Common myeloid progenitor, CD34-positive (primary cell): ENCODE results near the gene GNG14.
A peak's percentile ranks its signal among the peaks of the same experiment; 100 is the strongest.
"Not testable (repeated sequence)": the region's sequence is repeated elsewhere in the genome, so short reads cannot be mapped to it uniquely, and the experiment has no call there.

ENCODE experiments used
- CTCF ChIA-PET: fragments of 350-600 bp; sonication (Branson Sonifier 250); formaldehyde crosslinking; loops from one replicate; lab custom pipeline; 2021; ENCODE audit warnings: antibody characterized with exemption; lab: Charles Lee
- POLR2A ChIA-PET: fragments of 350-600 bp; sonication (Branson Sonifier 250); formaldehyde crosslinking; loops from one replicate; lab custom pipeline; 2021; ENCODE audit warnings: antibody characterized with exemption; lab: Charles Lee
- DNase-seq, 3 donors: peaks; one replicate each; pipeline versions ENCODE4 v3.0.0 to v3.0.0-alpha.2; 2013
- H3K27ac ChIP-seq, 2 experiments: 1 replicate in 1 of 2; 2 replicates in 1 of 2; pipeline ENCODE4 v1.7.0; 2013; ENCODE audit warnings: inconsistent platforms in 2 of 2, low read length in 2 of 2, mild to moderate bottlenecking in 2 of 2, low read depth in 1 of 2, moderate library complexity in 1 of 2; ENCODE audit not compliant: severe bottlenecking in 2 of 2, insufficient read depth in 1 of 2, poor library complexity in 1 of 2
- H3K27me3 ChIP-seq, 5 experiments: replicated peaks in 2 of 5; 1 replicate in 3 of 5; 2 replicates in 2 of 5; pipeline versions ENCODE4 v1.6.1 to v1.7.0; 2013; ENCODE audit warnings: low read length in 4 of 5, mild to moderate bottlenecking in 2 of 5, moderate library complexity in 2 of 5, inconsistent platforms in 1 of 5; ENCODE audit not compliant: insufficient read depth in 5 of 5, control insufficient read depth in 4 of 5
- H3K36me3 ChIP-seq, 4 experiments: 1 replicate in 2 of 4; 2 replicates in 2 of 4; pipeline versions ENCODE4 v1.6.1 to v1.7.0; 2013; ENCODE audit warnings: low read length in 3 of 4, control low read depth in 1 of 4, mild to moderate bottlenecking in 1 of 4; ENCODE audit not compliant: control insufficient read depth in 4 of 4, insufficient read depth in 4 of 4
- H3K4me1 ChIP-seq, 4 experiments: 1 replicate in 3 of 4; 2 replicates in 1 of 4; pipeline versions ENCODE4 v1.6.1 to v1.7.1; 2013; ENCODE audit warnings: low read length in 3 of 4, mild to moderate bottlenecking in 3 of 4, control low read depth in 1 of 4, inconsistent platforms in 1 of 4, moderate library complexity in 1 of 4; ENCODE audit not compliant: control insufficient read depth in 4 of 4, insufficient read depth in 4 of 4; ENCODE audit errors: control extremely low read depth in 1 of 4
- H3K4me3 ChIP-seq, 7 experiments: 1 replicate in 4 of 7; 2 replicates in 3 of 7; pipeline versions ENCODE4 v1.5.1 to v1.7.0; 2013; ENCODE audit warnings: mild to moderate bottlenecking in 7 of 7, low read length in 6 of 7, moderate library complexity in 6 of 7, inconsistent platforms in 2 of 7, low read depth in 2 of 7, control low read depth in 1 of 7; ENCODE audit not compliant: insufficient read depth in 4 of 7, control insufficient read depth in 1 of 7; ENCODE audit errors: extremely low read depth in 1 of 7
- H3K9me3 ChIP-seq, 5 experiments: 1 replicate in 4 of 5; 2 replicates in 1 of 5; pipeline versions ENCODE4 v1.6.1 to v1.7.1; 2013; ENCODE audit warnings: low read length in 4 of 5, mild to moderate bottlenecking in 2 of 5, inconsistent platforms in 1 of 5, low read depth in 1 of 5, moderate library complexity in 1 of 5; ENCODE audit not compliant: control insufficient read depth in 4 of 5, insufficient read depth in 2 of 5; ENCODE audit errors: control extremely low read depth in 1 of 5
- WGBS: methylation state at CpG from one replicate; pipeline ENCODE4 v1.1.5; 2013; ENCODE audit not compliant: insufficient coverage; 5-methylcytosine and 5-hydroxymethylcytosine counted together

Gene GNG14

GRCh38 chr19:12723641-12724426, 36.0 kb downstream of the GNG14 start, which contains the start of gene TNPO2:
Gene TNPO2, minus strand, starts transcription at chr19:12723932. Its CDS starts 2,955 bp downstream, at chr19:12720977.
- CTCF ChIA-PET = interaction anchor here (2.1 to 43.3 kb wide), 3 partner anchors 10 to 37 kb away, joined by 6 to 776 read pairs (median 26); partner anchors contain the start of genes BEST2, HOOK2 and TRIR
- WGBS = 1% methylated on average over 22 of the region's 28 CpGs
- no peaks in the 10 kb centered on the region for H3K9me3 ChIP-seq
- peak within 1 kb of the TSS in 1 of 2 experiments; percentile 92 for H3K27ac ChIP-seq
- DNase-seq = peak; percentile 69 to 83 (median 80)
- peaks cover 12 to 35% (median 33%) of the 10 kb centered on the region in 4 experiments for H3K4me1 ChIP-seq
- H3K36me3 ChIP-seq = peaks cover 3 to 31% (median 15%) of the 10 kb centered on the region in 4 experiments
- H3K27me3 ChIP-seq = no peaks in the 10 kb centered on the region
- POLR2A ChIA-PET = interaction anchor here (1.3 to 2.4 kb wide), 3 partner anchors 10 to 66 kb away, joined by 3 to 16 read pairs (median 4); partner anchors contain the start of genes GET3 and TRIR
- peak within 1 kb of the TSS; percentile 67 to 95 (median 78) for H3K4me3 ChIP-seq

- POLR2A ChIA-PET = interaction anchor here (0.7 kb wide), 1 partner anchor 27 kb away, joined by 3 read pairs; no protein-coding TSS in a partner anchor
Observed at GRCh38 chr19:12725612-12726011, 37.8 kb downstream of the GNG14 start.

DNA sequence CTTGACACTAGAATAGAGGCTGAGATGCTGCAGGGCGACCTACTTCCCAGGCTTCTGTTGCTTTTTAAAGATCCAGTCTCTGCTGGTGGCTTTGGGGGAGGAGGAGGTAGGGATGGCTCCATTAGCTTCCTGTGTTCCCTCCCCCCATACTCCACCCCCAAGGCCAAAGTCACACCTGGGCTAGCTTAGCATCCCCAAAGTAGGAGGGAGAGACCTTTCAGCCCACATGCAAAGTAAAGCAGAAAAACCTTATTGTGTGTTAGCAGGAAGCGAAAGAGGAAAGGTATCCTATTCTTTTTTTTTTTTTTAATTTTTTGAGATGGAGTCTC, 39.2 kb downstream of the GNG14 start:
- Histone ChIP-seq H3K4me3 (no peak overlapping the region), H3K9me3 (no peaks in the 10 kb centered on the region), H3K27ac (no peak overlapping the region), H3K27me3 (no peaks in the 10 kb centered on the region), H3K4me1 (peaks cover 9 to 19% (median 18%) of the 10 kb centered on the region in 4 experiments), H3K36me3 (peaks cover 10 to 45% (median 34%) of the 10 kb centered on the region in 4 experiments)
- WGBS = 100% methylated on average over 1 of the region's 2 CpGs
- no peak for DNase-seq
- POLR2A ChIA-PET = no interaction called here
- CTCF ChIA-PET = interaction anchor here (0.9 to 43.3 kb wide), 4 partner anchors 8 to 69 kb away, joined by 3 to 776 read pairs (median 4); partner anchors contain the start of genes BEST2 and HOOK2

More at GRCh38 chr19:12725612-12726011, 37.8 kb downstream of the GNG14 start:
- CTCF ChIA-PET = interaction anchor here (43.3 kb wide), 1 partner anchor 35 kb away, joined by 776 read pairs; the partner anchor contains the start of genes BEST2 and HOOK2
- H3K9me3 ChIP-seq, H3K4me3 ChIP-seq, H3K27me3 ChIP-seq, H3K27ac ChIP-seq, DNase-seq: not testable (repeated sequence)
- H3K4me1 ChIP-seq = peaks cover 12 to 29% (median 28%) of the 10 kb centered on the region in 4 experiments
- H3K36me3 ChIP-seq = peaks cover 10 to 34% (median 25%) of the 10 kb centered on the region in 4 experiments
- 96% methylated on average over 9 of the region's 10 CpGs for WGBS

DNA sequence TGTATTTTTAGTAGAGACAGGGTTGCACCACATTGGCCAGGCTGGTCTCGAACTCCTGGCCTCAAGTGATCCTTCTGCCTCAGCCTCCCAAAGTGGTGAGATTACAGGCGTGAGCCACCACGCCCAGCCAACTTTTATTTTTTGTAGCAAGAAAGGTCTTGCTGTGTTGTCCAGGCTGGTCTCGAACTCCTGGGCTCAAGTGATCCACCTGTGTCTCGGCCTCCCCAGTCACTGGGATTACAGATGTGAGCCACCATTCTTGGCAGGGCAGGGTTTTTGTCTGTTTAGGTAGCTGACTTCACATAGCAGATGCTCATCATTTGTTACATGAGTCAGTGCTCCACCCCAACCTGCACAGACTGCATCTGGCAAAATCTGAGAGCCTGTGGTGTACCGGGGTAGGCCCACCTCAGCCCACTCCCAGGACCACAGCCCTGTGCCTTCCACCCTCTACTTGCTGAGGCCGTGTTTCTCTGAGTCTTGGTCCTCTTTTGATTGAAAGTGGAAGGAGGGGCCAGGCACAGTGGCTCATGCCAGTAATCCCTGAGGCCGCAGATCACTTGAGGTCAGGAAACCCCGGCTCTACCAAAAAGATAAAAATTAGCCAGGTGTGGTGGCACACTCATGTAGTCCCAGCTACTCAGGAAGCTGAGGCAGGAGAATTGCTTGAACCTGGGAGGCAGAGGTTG, 40.1 kb downstream of the GNG14 start:
- H3K27me3 ChIP-seq = no peaks in the 10 kb centered on the region
- H3K4me3 ChIP-seq = no peak overlapping the region
- no peak for DNase-seq
- H3K27ac ChIP-seq = no peak overlapping the region
- CTCF ChIA-PET = interaction anchor here (0.9 to 43.3 kb wide), 3 partner anchors 9 to 33 kb away, joined by 3 to 776 read pairs (median 4); partner anchors contain the start of genes BEST2 and HOOK2
- H3K36me3 ChIP-seq = peaks cover 10 to 48% (median 37%) of the 10 kb centered on the region in 4 experiments
- peaks cover 9 to 24% (median 22%) of the 10 kb centered on the region in 4 experiments for H3K4me1 ChIP-seq
- no peaks in the 10 kb centered on the region for H3K9me3 ChIP-seq
- POLR2A ChIA-PET = no interaction called here
- 97% methylated on average over 9 of the region's 9 CpGs for WGBS

DNA sequence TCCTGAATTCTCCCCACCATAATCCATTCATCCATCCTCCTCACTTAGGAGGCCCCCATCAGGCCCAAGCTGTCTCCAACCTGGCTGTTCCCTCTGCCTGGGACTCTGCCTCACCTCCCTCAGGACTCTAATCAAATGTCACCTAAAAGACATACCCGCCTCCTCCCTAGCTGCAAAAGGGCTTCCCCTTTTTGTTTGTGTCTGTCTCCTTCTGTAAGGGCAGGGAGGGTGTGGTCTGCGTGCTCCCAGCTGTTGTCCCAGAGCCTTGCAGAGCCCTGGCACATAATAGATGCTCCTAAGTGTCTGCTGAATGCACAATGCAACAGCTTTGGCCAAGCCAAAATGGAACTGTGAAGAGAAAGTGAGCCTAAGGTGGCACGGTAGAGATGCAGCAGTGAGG, 42.3 kb downstream of the GNG14 start:
- no peak overlapping the region for H3K4me3 ChIP-seq
- DNase-seq = no peak
- ChIA-PET POLR2A (no interaction called here), CTCF (interaction anchor here (1.1 to 43.3 kb wide), 3 partner anchors 30 to 118 kb away, joined by 3 to 776 read pairs (median 4); partner anchors contain the start of genes BEST2 and HOOK2)
- H3K36me3 ChIP-seq = peaks cover 10 to 48% (median 37%) of the 10 kb centered on the region in 4 experiments
- peaks cover 10 to 24% (median 18%) of the 10 kb centered on the region in 4 experiments for H3K4me1 ChIP-seq
- no peaks in the 10 kb centered on the region for H3K9me3 ChIP-seq
- H3K27me3 ChIP-seq = no peaks in the 10 kb centered on the region
- 87% methylated on average over 2 of the region's 3 CpGs for WGBS
- H3K27ac ChIP-seq = no peak overlapping the region

- 96% methylated on average over 19 of the region's 24 CpGs for WGBS
- no peak for DNase-seq
- POLR2A ChIA-PET = interaction anchor here (1.3 kb wide), 1 partner anchor 9 kb away, joined by 4 read pairs; no protein-coding TSS in a partner anchor
- CTCF ChIA-PET = interaction anchor here (0.8 to 43.3 kb wide), 8 partner anchors 10 to 119 kb away, joined by 3 to 776 read pairs (median 4); partner anchors contain the start of genes BEST2 and HOOK2
- Histone ChIP-seq H3K27ac (no peak overlapping the region), H3K27me3 (no peaks in the 10 kb centered on the region), H3K4me3 (no peak overlapping the region), H3K4me1 (peaks cover 10 to 31% (median 23%) of the 10 kb centered on the region in 4 experiments), H3K9me3 (no peaks in the 10 kb centered on the region), H3K36me3 (peaks cover 10 to 48% (median 37%) of the 10 kb centered on the region in 4 experiments)
Observed at GRCh38 chr19:12731337-12731736, 43.5 kb downstream of the GNG14 start.
